ENCODE results near the gene GPC3. TPM values are rescaled to one million over a fixed set of nuclear protein-coding genes. Genes with fewer than 3 reads are reported as not detected.

Gene GPC3
- total and polyA plus RNA-seq, 2 experiments from 2014 or later: 36.8 to 60.1 TPM

DNA sequence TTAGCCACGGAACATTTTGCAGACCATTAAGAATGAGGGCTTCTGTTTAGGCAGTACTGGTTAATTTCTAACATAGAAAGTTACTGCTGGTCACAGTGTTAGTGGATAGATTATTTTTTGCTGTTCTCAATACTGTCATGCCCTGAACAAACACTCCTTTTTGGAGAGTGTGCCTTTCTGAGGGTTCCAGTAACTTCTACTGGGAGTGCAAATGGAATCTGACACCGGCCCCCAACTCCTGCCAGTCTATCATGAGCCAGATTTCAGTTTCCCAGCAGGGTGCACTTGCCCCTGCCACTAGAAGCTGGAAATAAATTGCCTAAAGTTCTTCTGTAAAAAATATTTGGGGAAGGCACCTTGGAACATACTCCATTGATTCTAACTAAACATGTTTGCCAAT lies 345.7 kb downstream of the GPC3 start (continued):
- no peak for TF ChIP-seq ZNF462 (CRISPR knock-in tag; IDR thresholded peaks at IDR 0.05)
- no peak for TF ChIP-seq CTCF (conservative IDR thresholded peaks at IDR 0.05; ENCODE audit: low read depth in 2 of 2)

DNA sequence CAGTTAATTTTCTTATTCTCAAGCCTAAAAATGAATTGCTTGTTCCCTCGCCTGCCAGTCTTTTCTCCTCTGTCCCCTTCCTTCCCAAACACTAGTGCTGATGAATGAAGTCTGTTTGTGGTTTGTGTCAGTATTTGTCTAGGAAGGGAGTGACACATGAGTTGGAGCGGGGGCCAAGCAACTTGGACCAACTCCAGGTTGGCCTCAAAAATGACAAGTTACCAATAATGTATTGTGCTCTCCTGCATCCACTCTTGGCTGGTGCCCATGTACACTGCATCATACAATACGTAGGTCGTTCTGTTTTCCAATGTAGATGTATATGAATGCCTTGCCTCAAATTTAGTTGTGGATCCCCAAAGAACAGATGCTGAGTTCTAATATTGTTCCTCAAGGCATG lies 347.1 kb downstream of the GPC3 start:
- Histone ChIP-seq H3F3A (replicated peaks; ENCODE audit: low read depth) (no peaks in the 10 kb centered on the region), H3K36me3 (ENCODE audit: insufficient read depth) (no peaks in the 10 kb centered on the region), H3K4me3 (no peak overlapping the region), H3K9me2 (ENCODE audit: insufficient read depth) (no peaks in the 10 kb centered on the region), H2AFZ (no peak overlapping the region), H3K79me2 (replicated peaks; ENCODE audit: insufficient read depth) (no peaks in the 10 kb centered on the region), H3K4me2 (no peak overlapping the region), H3K4me1 (ENCODE audit: insufficient read depth) (peaks cover 18% of the 10 kb centered on the region), H4K20me1 (replicated peaks; ENCODE audit: insufficient read depth) (no peaks in the 10 kb centered on the region), H3K27ac (ENCODE audit: low read depth) (0 out of 2 replicates have a peak overlapping the region, but pooled peaks have one; percentile 92), H3K27me3 (ENCODE audit: insufficient read depth) (no peaks in the 10 kb centered on the region)
- H3K27me3 Mint-ChIP-seq (ENCODE audit: insufficient read depth, low read depth, poor library complexity): no peaks in the 10 kb centered on the region
- H3K27ac Mint-ChIP-seq: no peak overlapping the region
- no peak for DNase-seq (ENCODE audit: low spot score)
- no peak overlapping the region for H3K4me3 Mint-ChIP-seq
- H3K9me3 Mint-ChIP-seq: no peaks in the 10 kb centered on the region
- ATAC-seq: no peak
- H3K36me3 Mint-ChIP-seq (ENCODE audit: low read depth): no peaks in the 10 kb centered on the region
- peaks cover 48% of the 10 kb centered on the region for H3K4me1 Mint-ChIP-seq
- TF ChIP-seq POLR2AphosphoS5 (IDR thresholded peaks at IDR 0.05; ENCODE audit: low read depth): no peak
- no peak for TF ChIP-seq CREB1 (CRISPR knock-in tag; IDR thresholded peaks at IDR 0.05; ENCODE audit: low read depth)
- no peak for TF ChIP-seq ZNF331 (CRISPR knock-in tag; IDR thresholded peaks at IDR 0.05; ENCODE audit: low read depth)
- TF ChIP-seq JUNB (IDR thresholded peaks at IDR 0.05; ENCODE audit: unreplicated experiment): no peak
- TF ChIP-seq EZH2phosphoT487 (IDR thresholded peaks at IDR 0.05; ENCODE audit: unreplicated experiment): no peak
- no peak for TF ChIP-seq EZH2 (IDR thresholded peaks at IDR 0.05; ENCODE audit: low read depth, unreplicated experiment)
- TF ChIP-seq CTCF (conservative IDR thresholded peaks at IDR 0.05; ENCODE audit: low read depth in 2 of 2): no peak
- TF ChIP-seq NANOG (IDR thresholded peaks at IDR 0.05; ENCODE audit: borderline replicate concordance): no peak
- no peak for TF ChIP-seq STAT1 (IDR thresholded peaks at IDR 0.05; ENCODE audit: unreplicated experiment)
- TF ChIP-seq, protein P1, sequence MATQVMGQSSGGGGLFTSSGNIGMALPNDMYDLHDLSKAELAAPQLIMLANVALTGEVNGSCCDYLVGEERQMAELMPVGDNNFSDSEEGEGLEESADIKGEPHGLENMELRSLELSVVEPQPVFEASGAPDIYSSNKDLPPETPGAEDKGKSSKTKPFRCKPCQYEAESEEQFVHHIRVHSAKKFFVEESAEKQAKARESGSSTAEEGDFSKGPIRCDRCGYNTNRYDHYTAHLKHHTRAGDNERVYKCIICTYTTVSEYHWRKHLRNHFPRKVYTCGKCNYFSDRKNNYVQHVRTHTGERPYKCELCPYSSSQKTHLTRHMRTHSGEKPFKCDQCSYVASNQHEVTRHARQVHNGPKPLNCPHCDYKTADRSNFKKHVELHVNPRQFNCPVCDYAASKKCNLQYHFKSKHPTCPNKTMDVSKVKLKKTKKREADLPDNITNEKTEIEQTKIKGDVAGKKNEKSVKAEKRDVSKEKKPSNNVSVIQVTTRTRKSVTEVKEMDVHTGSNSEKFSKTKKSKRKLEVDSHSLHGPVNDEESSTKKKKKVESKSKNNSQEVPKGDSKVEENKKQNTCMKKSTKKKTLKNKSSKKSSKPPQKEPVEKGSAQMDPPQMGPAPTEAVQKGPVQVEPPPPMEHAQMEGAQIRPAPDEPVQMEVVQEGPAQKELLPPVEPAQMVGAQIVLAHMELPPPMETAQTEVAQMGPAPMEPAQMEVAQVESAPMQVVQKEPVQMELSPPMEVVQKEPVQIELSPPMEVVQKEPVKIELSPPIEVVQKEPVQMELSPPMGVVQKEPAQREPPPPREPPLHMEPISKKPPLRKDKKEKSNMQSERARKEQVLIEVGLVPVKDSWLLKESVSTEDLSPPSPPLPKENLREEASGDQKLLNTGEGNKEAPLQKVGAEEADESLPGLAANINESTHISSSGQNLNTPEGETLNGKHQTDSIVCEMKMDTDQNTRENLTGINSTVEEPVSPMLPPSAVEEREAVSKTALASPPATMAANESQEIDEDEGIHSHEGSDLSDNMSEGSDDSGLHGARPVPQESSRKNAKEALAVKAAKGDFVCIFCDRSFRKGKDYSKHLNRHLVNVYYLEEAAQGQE (IDR thresholded peaks at IDR 0.05; ENCODE audit: unreplicated experiment): no peak
- no peak for TF ChIP-seq ZNF114 (CRISPR knock-in tag; IDR thresholded peaks at IDR 0.05)

Data from GM23338 (cell line).